ENCODE data around the gene CHRDL1. TPM values are rescaled to one million over a fixed set of nuclear protein-coding genes. Genes with fewer than 3 reads are reported as not detected.

Gene CHRDL1
- total RNA-seq, 1 experiment from 2014 or later: 0.47 TPM

- DNase-seq (no peak), ATAC-seq (no peak)
- no peaks in the 10 kb centered on the region for H3K36me3 ChIP-seq (ENCODE audit: low read depth, low read length)
- intact Hi-C loops (cut with micrococcal nuclease): no loop called here
- no peaks in the 10 kb centered on the region for H3K4me1 ChIP-seq (ENCODE audit: insufficient read depth, low read length)
- no peak for TF ChIP-seq EZH2 (IDR thresholded peaks at IDR 0.05; ENCODE audit: low read length, unreplicated experiment)
- no peak for TF ChIP-seq CTCF (conservative IDR thresholded peaks at IDR 0.05; ENCODE audit: low read depth, low read length)
- no peak for TF ChIP-seq EZH2phosphoT487 (IDR thresholded peaks at IDR 0.05; ENCODE audit: borderline replicate concordance, low read length)
- no peaks in the 10 kb centered on the region for H4K20me1 ChIP-seq (ENCODE audit: low read length)
- H3K4me2 ChIP-seq (ENCODE audit: low read length): no peak overlapping the region
- H3K79me2 ChIP-seq (ENCODE audit: low read length): no peaks in the 10 kb centered on the region
- ChIA-PET CTCF (no interaction called here), POLR2A (ENCODE audit: unreplicated experiment) (no interaction called here)
- no peaks in the 10 kb centered on the region for H3K9me3 ChIP-seq (ENCODE audit: low read length)
- no peaks in the 10 kb centered on the region for H3K27me3 ChIP-seq (ENCODE audit: low read length)
- no peaks in the 10 kb centered on the region for H3K9me2 ChIP-seq (replicated peaks; ENCODE audit: low read length)
- no peak overlapping the region for H3K4me3 ChIP-seq (ENCODE audit: low read length)
- H2AFZ ChIP-seq (ENCODE audit: low read length): no peak overlapping the region
- no peaks in the 10 kb centered on the region for H3F3A ChIP-seq (ENCODE audit: low read length, unreplicated experiment)
- H3K9ac ChIP-seq (ENCODE audit: low read length): no peak overlapping the region
- no TSS peak for BruUV-seq (replicated peaks)
- H3K27ac ChIP-seq (ENCODE audit: low read length): no peak overlapping the region
These were observed 117.0 kb downstream of the CHRDL1 start for GRCh38 chrX:110678591-110678990.

GRCh38 chrX:110675886-110676285 is 119.7 kb downstream of the CHRDL1 start:
- no peak for ATAC-seq
- no peaks in the 10 kb centered on the region for H3K36me3 ChIP-seq (ENCODE audit: low read depth, low read length)
- H3K4me1 ChIP-seq (ENCODE audit: insufficient read depth, low read length): no peaks in the 10 kb centered on the region
- H3K9me3 ChIP-seq (ENCODE audit: low read length): no peaks in the 10 kb centered on the region
- H2AFZ ChIP-seq (ENCODE audit: low read length): no peak overlapping the region
- H3K4me3 ChIP-seq (ENCODE audit: low read length): no peak overlapping the region
- DNase-seq: no peak
- no TSS peak for BruUV-seq (replicated peaks)
- no peaks in the 10 kb centered on the region for H3K27me3 ChIP-seq (ENCODE audit: low read length)
- H3K4me2 ChIP-seq (ENCODE audit: low read length): no peak overlapping the region
- intact Hi-C loops (cut with micrococcal nuclease): no loop called here
- H3F3A ChIP-seq (ENCODE audit: low read length, unreplicated experiment): no peaks in the 10 kb centered on the region
- no peaks in the 10 kb centered on the region for H3K9me2 ChIP-seq (replicated peaks; ENCODE audit: low read length)
- H3K9ac ChIP-seq (ENCODE audit: low read length): no peak overlapping the region
- ChIA-PET POLR2A (ENCODE audit: unreplicated experiment) (no interaction called here), CTCF (no interaction called here)
- no peak for TF ChIP-seq CTCF (conservative IDR thresholded peaks at IDR 0.05; ENCODE audit: low read depth, low read length)
- no peak for TF ChIP-seq EZH2phosphoT487 (IDR thresholded peaks at IDR 0.05; ENCODE audit: borderline replicate concordance, low read length)
- no peak for TF ChIP-seq EZH2 (IDR thresholded peaks at IDR 0.05; ENCODE audit: low read length, unreplicated experiment)
- no peaks in the 10 kb centered on the region for H4K20me1 ChIP-seq (ENCODE audit: low read length)
- H3K79me2 ChIP-seq (ENCODE audit: low read length): no peaks in the 10 kb centered on the region
- no peak overlapping the region for H3K27ac ChIP-seq (ENCODE audit: low read length)

GRCh38 chrX:110671068-110671803 is 124.4 kb downstream of the CHRDL1 start:
- no peaks in the 10 kb centered on the region for H3K4me1 ChIP-seq (ENCODE audit: insufficient read depth, low read length)
- intact Hi-C loops (cut with micrococcal nuclease): no loop called here
- ChIA-PET CTCF (no interaction called here), POLR2A (ENCODE audit: unreplicated experiment) (no interaction called here)
- no peaks in the 10 kb centered on the region for H3K79me2 ChIP-seq (ENCODE audit: low read length)
- BruUV-seq (replicated peaks): no TSS peak
- H3K9me3 ChIP-seq (ENCODE audit: low read length): no peaks in the 10 kb centered on the region
- H3K9me2 ChIP-seq (replicated peaks; ENCODE audit: low read length): no peaks in the 10 kb centered on the region
- H3K27me3 ChIP-seq (ENCODE audit: low read length): no peaks in the 10 kb centered on the region
- H3K9ac ChIP-seq (ENCODE audit: low read length): no peak overlapping the region
- no peak overlapping the region for H2AFZ ChIP-seq (ENCODE audit: low read length)
- H3F3A ChIP-seq (ENCODE audit: low read length, unreplicated experiment): no peaks in the 10 kb centered on the region
- DNase-seq: no peak
- TF ChIP-seq CTCF (conservative IDR thresholded peaks at IDR 0.05; ENCODE audit: low read depth, low read length): no peak
- TF ChIP-seq EZH2phosphoT487 (IDR thresholded peaks at IDR 0.05; ENCODE audit: borderline replicate concordance, low read length): no peak
- no peak for TF ChIP-seq EZH2 (IDR thresholded peaks at IDR 0.05; ENCODE audit: low read length, unreplicated experiment)
- H3K4me2 ChIP-seq (ENCODE audit: low read length): no peak overlapping the region
- H3K27ac ChIP-seq (ENCODE audit: low read length): no peak overlapping the region
- H4K20me1 ChIP-seq (ENCODE audit: low read length): no peaks in the 10 kb centered on the region
- ATAC-seq: no peak
- H3K4me3 ChIP-seq (ENCODE audit: low read length): no peak overlapping the region
- H3K36me3 ChIP-seq (ENCODE audit: low read depth, low read length): no peaks in the 10 kb centered on the region

Data from PC-3 (cell line).